HG02763 (cell line): ENCODE data around the gene HRAS.

Source experiments
- ATAC-seq: cut with Tn5 transposase; IDR thresholded peaks from one replicate; pipeline ENCODE4 v1.9.1; 2021; ENCODE audit warnings: mild to moderate bottlenecking, moderate library complexity; ENCODE audit not compliant: unreplicated experiment

Gene HRAS

GRCh38 chr11:554428-555226 lies 19.3 kb upstream of the HRAS start:
- ATAC-seq: peak; percentile 47

GRCh38 chr11:553988-554340 lies 18.6 kb upstream of the HRAS start:
- no peak for ATAC-seq

- ATAC-seq: no peak
Observed at GRCh38 chr11:553083-553987, 18.0 kb upstream of the HRAS start.

- no peak for ATAC-seq
Observed at GRCh38 chr11:551596-551995, 16.2 kb upstream of the HRAS start.

GRCh38 chr11:551131-551530 lies 15.8 kb upstream of the HRAS start:
- ATAC-seq: no peak

- no peak for ATAC-seq
Observed at GRCh38 chr11:550746-551085, 15.3 kb upstream of the HRAS start.

- no peak for ATAC-seq
Observed at GRCh38 chr11:550021-550745, 14.8 kb upstream of the HRAS start.

- no peak for ATAC-seq
Observed at GRCh38 chr11:548700-549603, 13.6 kb upstream of the HRAS start.

GRCh38 chr11:545171-545570 lies 9.8 kb upstream of the HRAS start:
- no peak for ATAC-seq

- no peak for ATAC-seq
Observed at GRCh38 chr11:544817-545166, 9.4 kb upstream of the HRAS start.

GRCh38 chr11:541433-541885 lies 6.1 kb upstream of the HRAS start:
- ATAC-seq: no peak

- no peak for ATAC-seq
Observed at GRCh38 chr11:540583-541432, 5.4 kb upstream of the HRAS start.

GRCh38 chr11:539971-540481 lies 4.7 kb upstream of the HRAS start:
- no peak for ATAC-seq

- no peak for ATAC-seq
Observed at GRCh38 chr11:538431-539051, 3.2 kb upstream of the HRAS start.

GRCh38 chr11:537622-538430 lies 2.5 kb upstream of the HRAS start:
- ATAC-seq: no peak

GRCh38 chr11:536841-537621 lies 1.7 kb upstream of the HRAS start, which contains the start of gene LRRC56:
LRRC56 (plus strand) TSS chr11:537527; CDS start chr11:540685, 3,158 bp downstream.
- ATAC-seq: peak; percentile 40

- ATAC-seq: no peak
Observed at GRCh38 chr11:535210-535518, 212 bp downstream of the HRAS start.
